B cell (primary cell): ENCODE results near the gene TTC27. TPM values are rescaled to one million over a fixed set of nuclear protein-coding genes. Genes with fewer than 3 reads are reported as not detected.

ENCODE experiments used
- ATAC-seq: fragments of 200-7000 bp; cut with Tn5 transposase; one replicate; pipeline ENCODE4 v1.10.0; 2021; ENCODE audit warnings: low read depth, mild to moderate bottlenecking, moderate number of reproducible peaks, moderate library complexity
- CTCF ChIA-PET: fragments of 350-600 bp; sonication (Branson Sonifier 250); formaldehyde crosslinking; loops from one replicate; lab custom pipeline; 2021; ENCODE audit warnings: antibody characterized with exemption, inconsistent platforms; lab: Charles Lee
- POLR2A ChIA-PET: fragments of 350-600 bp; sonication (Branson Sonifier 250); formaldehyde crosslinking; loops from one replicate; lab custom pipeline; 2021; ENCODE audit warnings: antibody characterized with exemption; lab: Charles Lee
- DNase-seq: peaks from one replicate; pipeline ENCODE4 v3.0.0; 2013
- H2AFZ ChIP-seq: 2 replicates; pipeline ENCODE4 v1.6.1; 2012; ENCODE audit warnings: mild to moderate bottlenecking, low read depth, low read length; ENCODE audit not compliant: insufficient read depth, poor library complexity, severe bottlenecking
- H3K27ac ChIP-seq, 2 donors: 1 replicate in 1 of 2; 2 replicates in 1 of 2; pipeline ENCODE4 v1.5.1; 2012 to 2013; ENCODE audit warnings: low read length in 2 of 2, mild to moderate bottlenecking in 2 of 2, moderate library complexity in 1 of 2
- H3K27me3 ChIP-seq, 4 experiments: fragments of 200-600 bp in 1 of 4; sonication (generic) in 1 of 4; replicated peaks in 1 of 4; 1 replicate in 2 of 4; 2 replicates in 2 of 4; pipeline versions ENCODE4 v1.6.1 to v1.7.0; 2013 to 2016; ENCODE audit warnings: low read length in 3 of 4, mild to moderate bottlenecking in 2 of 4, mixed read lengths in 1 of 4, moderate library complexity in 1 of 4; ENCODE audit not compliant: insufficient read depth in 4 of 4, control insufficient read depth in 3 of 4; ENCODE audit errors: control extremely low read depth in 1 of 4
- H3K36me3 ChIP-seq, 2 experiments: replicated peaks in 1 of 2; 1 replicate in 1 of 2; 2 replicates in 1 of 2; pipeline versions ENCODE4 v1.6.1 to v1.7.1; 2013; ENCODE audit warnings: low read length in 1 of 2; ENCODE audit not compliant: insufficient read depth in 2 of 2, control insufficient read depth in 1 of 2; ENCODE audit errors: control extremely low read depth in 1 of 2, extremely low read depth in 1 of 2
- H3K4me1 ChIP-seq, 2 donors: fragments of 200-600 bp in 1 of 2; sonication (generic) in 1 of 2; 1 replicate in 1 of 2; 2 replicates in 1 of 2; pipeline versions ENCODE4 v1.5.1 to v1.6.1; 2013 to 2017; ENCODE audit warnings: low read length in 2 of 2; ENCODE audit not compliant: control insufficient read depth in 2 of 2, insufficient read depth in 2 of 2
- H3K4me2 ChIP-seq: replicated peaks from 2 replicates; pipeline ENCODE3; 2012; ENCODE audit warnings: mild to moderate bottlenecking, low read depth, low read length; ENCODE audit not compliant: poor library complexity, severe bottlenecking
- H3K4me3 ChIP-seq, 5 experiments: fragments of 200-600 bp in 1 of 5; sonication (generic) in 1 of 5; 1 replicate in 3 of 5; 2 replicates in 2 of 5; pipeline versions ENCODE4 v1.5.1 to v1.7.0; 2011 to 2016; ENCODE audit warnings: low read length in 4 of 5, mild to moderate bottlenecking in 4 of 5, low read depth in 2 of 5, control low read depth in 1 of 5, moderate library complexity in 1 of 5; ENCODE audit not compliant: insufficient read depth in 1 of 5; ENCODE audit errors: control extremely low read depth in 1 of 5, extremely low read depth in 1 of 5
- H3K79me2 ChIP-seq: fragments of 200-600 bp; sonication (generic); one replicate; pipeline ENCODE4 v1.6.0; 2016; ENCODE audit warnings: low read length; ENCODE audit not compliant: control insufficient read depth, insufficient read depth
- H3K9ac ChIP-seq: fragments of 200-600 bp; sonication (generic); 2 replicates; pipeline ENCODE4 v1.6.1; 2017; ENCODE audit warnings: mild to moderate bottlenecking, low read length, moderate library complexity
- H3K9me3 ChIP-seq, 3 donors: one replicate each; pipeline versions ENCODE4 v1.6.1 to v1.7.1; 2013; ENCODE audit warnings: low read length in 2 of 3; ENCODE audit not compliant: control insufficient read depth in 2 of 3, insufficient read depth in 1 of 3; ENCODE audit errors: control extremely low read depth in 1 of 3
- H4K20me1 ChIP-seq: 2 replicates; pipeline ENCODE4 v1.6.0; 2012; ENCODE audit warnings: mild to moderate bottlenecking, low read length; ENCODE audit not compliant: insufficient read depth, control insufficient read depth, poor library complexity, severe bottlenecking
- H3K27ac Mint-ChIP-seq: one replicate; pipeline ENCODE4 v1.8.0; 2021; ENCODE audit warnings: mixed read lengths
- H3K27me3 Mint-ChIP-seq: one replicate; pipeline ENCODE4 v1.8.0; 2021; ENCODE audit warnings: mixed read lengths
- H3K4me1 Mint-ChIP-seq: one replicate; pipeline ENCODE4 v1.8.0; 2021; ENCODE audit warnings: mixed read lengths
- H3K4me3 Mint-ChIP-seq: one replicate; pipeline ENCODE4 v1.8.0; 2021; ENCODE audit warnings: mixed read lengths
- H3K9me3 Mint-ChIP-seq: one replicate; pipeline ENCODE4 v1.8.0; 2022; ENCODE audit warnings: mixed read lengths; ENCODE audit not compliant: insufficient read depth
- CTCF ChIP-seq: fragments of 200-600 bp; IDR thresholded peaks from one replicate; pipeline ENCODE4 v1.8.0; 2022; ENCODE audit warnings: antibody characterized with exemption, mild to moderate bottlenecking
- EZH2 ChIP-seq: IDR thresholded peaks from 2 replicates; pipeline ENCODE4 v1.6.1; 2012; ENCODE audit warnings: borderline replicate concordance, low read depth, mild to moderate bottlenecking, moderate library complexity, low read length; ENCODE audit not compliant: insufficient read depth, poor library complexity, severe bottlenecking
- WGBS: methylation state at CpG from one replicate; pipeline ENCODE4 v1.1.5; 2013; ENCODE audit warnings: missing lambda C conversion rate; ENCODE audit not compliant: insufficient coverage; 5-methylcytosine and 5-hydroxymethylcytosine counted together
- intact Hi-C: fragments of 100-400 bp; cut with micrococcal nuclease; formaldehyde crosslinking; loops from one replicate; pipeline ENCODE4 v1.10.0; 2022
- polyA plus RNA-seq: library from polyadenylated mRNA; depleted of rRNA; stranded (reverse); fragments of >200 nt; gene quantifications from 2 replicates; pipeline ENCODE4 v1.2.3, GENCODE V29; 2012
- total RNA-seq, 2 donors: library from RNA; stranded (reverse); fragments of 120-200 nt in 1 of 2; gene quantifications; 1 replicate in 1 of 2; 2 replicates in 1 of 2; pipeline versions ENCODE4 v1.2.3 to v1.2.4, GENCODE V29; 2013 to 2022

The TTC27 gene
- total and polyA plus RNA-seq, 2 donors (not counting 1 experiment from before 2014, with no cell fraction given): 22.7 to 28.5 TPM

- ATAC-seq: no peak
- peaks cover 4 to 20% of the 10 kb centered on the region in 2 donors for H3K4me1 ChIP-seq
- H3K36me3 ChIP-seq: no peaks in the 10 kb centered on the region
- no peaks in the 10 kb centered on the region for H3K79me2 ChIP-seq
- H3K27ac Mint-ChIP-seq: no peak overlapping the region
- no peak overlapping the region for H3K9ac ChIP-seq
- no peak for DNase-seq
- H3K4me3 Mint-ChIP-seq: no peak overlapping the region
- TF ChIP-seq CTCF (no peak), EZH2 (no peak)
- intact Hi-C loops: no loop called here
- peaks cover 28% of the 10 kb centered on the region for H3K4me1 Mint-ChIP-seq
- no peak overlapping the region for H3K27ac ChIP-seq
- H3K27me3 ChIP-seq: no peaks in the 10 kb centered on the region
- POLR2A ChIA-PET: no interaction called here
- CTCF ChIA-PET: no interaction called here
- H3K9me3 ChIP-seq: peaks cover 0 to 3% (median 0%) of the 10 kb centered on the region in 3 donors
- H3K9me3 Mint-ChIP-seq: no peaks in the 10 kb centered on the region
- no peak overlapping the region for H3K4me2 ChIP-seq
- H4K20me1 ChIP-seq: no peaks in the 10 kb centered on the region
- WGBS: 91% methylated on average over 3 of the region's 5 CpGs
- no peak overlapping the region for H2AFZ ChIP-seq
- no peak overlapping the region for H3K4me3 ChIP-seq
- H3K27me3 Mint-ChIP-seq: no peaks in the 10 kb centered on the region
Observed at GRCh38 chr2:32836933-32837332, 209.1 kb downstream of the TTC27 start.

- Histone ChIP-seq H3K79me2 (no peaks in the 10 kb centered on the region), H3K4me2 (no peak overlapping the region), H4K20me1 (no peaks in the 10 kb centered on the region), H3K27me3 (no peaks in the 10 kb centered on the region), H3K27ac (no peak overlapping the region), H3K4me1 (peaks cover 4 to 20% of the 10 kb centered on the region in 2 donors), H3K9me3 (peaks cover 0 to 3% (median 0%) of the 10 kb centered on the region in 3 donors), H3K9ac (no peak overlapping the region), H3K4me3 (no peak overlapping the region), H2AFZ (no peak overlapping the region), H3K36me3 (no peaks in the 10 kb centered on the region)
- intact Hi-C loops: no loop called here
- no peak for DNase-seq
- TF ChIP-seq CTCF: no peak
- no peak for TF ChIP-seq EZH2
- peak; percentile 39 for ATAC-seq
- Mint-ChIP-seq H3K4me3 (no peak overlapping the region), H3K4me1 (peaks cover 28% of the 10 kb centered on the region), H3K27ac (no peak overlapping the region), H3K9me3 (no peaks in the 10 kb centered on the region), H3K27me3 (no peaks in the 10 kb centered on the region)
- CTCF ChIA-PET: no interaction called here
- WGBS: 41% methylated on average over 3 of the region's 7 CpGs
- POLR2A ChIA-PET: no interaction called here
Observed at GRCh38 chr2:32838418-32838817, 210.6 kb downstream of the TTC27 start.
